Measurements from ENCODE around the gene POLR1A.

DNA sequence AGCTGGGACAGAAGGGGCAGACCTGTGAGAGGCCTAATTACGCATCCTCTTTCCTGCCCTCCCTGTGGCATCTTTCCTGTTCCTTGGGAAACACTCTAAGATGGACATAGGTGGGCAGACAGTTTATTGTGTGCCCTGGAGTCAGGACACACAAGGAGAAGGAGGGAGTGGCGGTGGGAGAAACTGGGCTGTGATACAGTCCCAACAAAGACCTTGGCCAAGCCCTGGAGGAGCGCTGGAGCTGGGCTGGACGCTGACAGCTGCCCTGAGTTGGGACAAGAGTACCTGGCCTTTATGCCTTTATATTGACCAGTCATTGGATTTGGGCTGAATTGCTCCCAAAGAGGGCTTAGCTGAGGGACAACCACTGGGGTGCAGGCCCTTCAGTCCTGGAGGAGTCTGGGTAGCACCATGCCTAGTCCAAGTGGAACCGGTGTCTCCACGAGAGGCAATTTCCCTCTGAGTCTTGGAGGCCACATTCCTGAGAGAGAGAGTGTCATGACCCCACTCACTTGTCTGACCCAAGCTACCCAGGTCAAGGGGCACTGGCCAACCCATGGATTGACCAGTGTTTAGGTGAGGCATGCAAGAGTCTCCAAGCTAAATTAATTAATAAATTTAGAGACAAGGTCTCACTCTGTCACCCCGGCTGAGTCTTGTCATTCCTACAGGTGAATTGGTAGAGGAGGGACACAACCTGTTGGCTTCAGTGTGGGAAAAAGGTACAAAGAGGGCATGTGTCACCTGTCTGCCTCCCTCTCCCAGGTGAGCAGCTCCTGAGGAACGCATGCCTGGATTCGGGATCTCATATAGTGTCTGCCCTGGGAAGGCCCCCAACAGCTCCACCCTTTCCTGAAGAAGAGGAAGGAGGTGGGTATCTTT is 109.8 kb downstream of the POLR1A start:
- TF ChIP-seq, protein P1, sequence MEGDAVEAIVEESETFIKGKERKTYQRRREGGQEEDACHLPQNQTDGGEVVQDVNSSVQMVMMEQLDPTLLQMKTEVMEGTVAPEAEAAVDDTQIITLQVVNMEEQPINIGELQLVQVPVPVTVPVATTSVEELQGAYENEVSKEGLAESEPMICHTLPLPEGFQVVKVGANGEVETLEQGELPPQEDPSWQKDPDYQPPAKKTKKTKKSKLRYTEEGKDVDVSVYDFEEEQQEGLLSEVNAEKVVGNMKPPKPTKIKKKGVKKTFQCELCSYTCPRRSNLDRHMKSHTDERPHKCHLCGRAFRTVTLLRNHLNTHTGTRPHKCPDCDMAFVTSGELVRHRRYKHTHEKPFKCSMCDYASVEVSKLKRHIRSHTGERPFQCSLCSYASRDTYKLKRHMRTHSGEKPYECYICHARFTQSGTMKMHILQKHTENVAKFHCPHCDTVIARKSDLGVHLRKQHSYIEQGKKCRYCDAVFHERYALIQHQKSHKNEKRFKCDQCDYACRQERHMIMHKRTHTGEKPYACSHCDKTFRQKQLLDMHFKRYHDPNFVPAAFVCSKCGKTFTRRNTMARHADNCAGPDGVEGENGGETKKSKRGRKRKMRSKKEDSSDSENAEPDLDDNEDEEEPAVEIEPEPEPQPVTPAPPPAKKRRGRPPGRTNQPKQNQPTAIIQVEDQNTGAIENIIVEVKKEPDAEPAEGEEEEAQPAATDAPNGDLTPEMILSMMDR (IDR thresholded peaks at IDR 0.05): no peak
- TF ChIP-seq EZH2 (IDR thresholded peaks at IDR 0.05): no peak
